ENCODE measurements around the gene ACTN2. TPM values are rescaled to one million over a fixed set of nuclear protein-coding genes. Genes with fewer than 3 reads are reported as not detected.

The ACTN2 gene
- total and polyA plus RNA-seq, 2 experiments from 2014 or later: 303 to 814 TPM

DNA sequence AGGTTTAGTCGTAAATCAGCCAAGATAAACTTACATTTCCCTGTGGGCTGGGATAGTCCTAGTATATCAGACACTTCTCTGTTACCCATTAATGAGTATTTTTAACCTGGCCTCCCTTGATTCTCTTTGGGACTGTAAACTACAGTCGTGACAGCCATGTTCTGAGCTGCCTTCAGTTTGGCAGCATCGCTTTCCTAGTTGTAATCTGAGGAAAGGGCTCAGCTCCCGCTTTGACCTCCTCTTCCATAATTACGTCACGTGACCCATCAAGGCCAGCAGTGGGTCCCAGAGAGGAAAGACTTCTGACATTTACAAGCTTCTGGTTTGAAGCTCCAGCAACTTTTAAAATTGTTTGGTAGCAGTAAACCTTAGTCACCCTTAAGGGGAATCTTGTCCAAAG is 74.2 kb downstream of the ACTN2 start:
- Histone ChIP-seq H3K9me3 (ENCODE audit: low read depth) (no peaks in the 10 kb centered on the region), H3K4me1 (ENCODE audit: low read depth) (no peaks in the 10 kb centered on the region), H3K27ac (peak overlapping the region; percentile 34), H3K4me3 (no peak overlapping the region), H3K36me3 (peaks cover 74% of the 10 kb centered on the region), H3K27me3 (no peaks in the 10 kb centered on the region)
- TF ChIP-seq, protein P1, sequence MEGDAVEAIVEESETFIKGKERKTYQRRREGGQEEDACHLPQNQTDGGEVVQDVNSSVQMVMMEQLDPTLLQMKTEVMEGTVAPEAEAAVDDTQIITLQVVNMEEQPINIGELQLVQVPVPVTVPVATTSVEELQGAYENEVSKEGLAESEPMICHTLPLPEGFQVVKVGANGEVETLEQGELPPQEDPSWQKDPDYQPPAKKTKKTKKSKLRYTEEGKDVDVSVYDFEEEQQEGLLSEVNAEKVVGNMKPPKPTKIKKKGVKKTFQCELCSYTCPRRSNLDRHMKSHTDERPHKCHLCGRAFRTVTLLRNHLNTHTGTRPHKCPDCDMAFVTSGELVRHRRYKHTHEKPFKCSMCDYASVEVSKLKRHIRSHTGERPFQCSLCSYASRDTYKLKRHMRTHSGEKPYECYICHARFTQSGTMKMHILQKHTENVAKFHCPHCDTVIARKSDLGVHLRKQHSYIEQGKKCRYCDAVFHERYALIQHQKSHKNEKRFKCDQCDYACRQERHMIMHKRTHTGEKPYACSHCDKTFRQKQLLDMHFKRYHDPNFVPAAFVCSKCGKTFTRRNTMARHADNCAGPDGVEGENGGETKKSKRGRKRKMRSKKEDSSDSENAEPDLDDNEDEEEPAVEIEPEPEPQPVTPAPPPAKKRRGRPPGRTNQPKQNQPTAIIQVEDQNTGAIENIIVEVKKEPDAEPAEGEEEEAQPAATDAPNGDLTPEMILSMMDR (IDR thresholded peaks at IDR 0.05; ENCODE audit: low read depth, low read length): no peak
- DNase-seq (ENCODE audit: low read depth in 1 of 2, low spot score in 1 of 2): no peak

- Histone ChIP-seq H3K27me3 (no peaks in the 10 kb centered on the region), H3K4me1 (ENCODE audit: low read depth) (no peaks in the 10 kb centered on the region), H3K4me3 (no peak overlapping the region), H3K9me3 (ENCODE audit: low read depth) (no peaks in the 10 kb centered on the region), H3K27ac (peak overlapping the region; percentile 34), H3K36me3 (peaks cover 74% of the 10 kb centered on the region)
- TF ChIP-seq, protein P1 (IDR thresholded peaks at IDR 0.05; ENCODE audit: low read depth, low read length): no peak
- DNase-seq (ENCODE audit: low read depth in 1 of 2, low spot score in 1 of 2): no peak
Measured at GRCh38 chr1:236760986-236761385, 74.7 kb downstream of the ACTN2 start.

- Histone ChIP-seq H3K4me1 (ENCODE audit: low read depth) (no peaks in the 10 kb centered on the region), H3K4me3 (no peak overlapping the region), H3K36me3 (peaks cover 76% of the 10 kb centered on the region), H3K27ac (peak overlapping the region; percentile 34), H3K27me3 (no peaks in the 10 kb centered on the region), H3K9me3 (ENCODE audit: low read depth) (no peaks in the 10 kb centered on the region)
- no peak for DNase-seq (ENCODE audit: low read depth in 1 of 2, low spot score in 1 of 2)
- TF ChIP-seq, protein P1 (IDR thresholded peaks at IDR 0.05; ENCODE audit: low read depth, low read length): no peak
Measured at GRCh38 chr1:236761397-236762132, 75.3 kb downstream of the ACTN2 start.

GRCh38 chr1:236762410-236762809 is 76.1 kb downstream of the ACTN2 start:
- Histone ChIP-seq H3K27me3 (no peaks in the 10 kb centered on the region), H3K4me3 (no peak overlapping the region), H3K27ac (peak overlapping the region; percentile 20), H3K4me1 (ENCODE audit: low read depth) (no peaks in the 10 kb centered on the region), H3K9me3 (ENCODE audit: low read depth) (no peaks in the 10 kb centered on the region), H3K36me3 (peaks cover 76% of the 10 kb centered on the region)
- TF ChIP-seq, protein P1 (IDR thresholded peaks at IDR 0.05; ENCODE audit: low read depth, low read length): no peak
- no peak for DNase-seq (ENCODE audit: low read depth in 1 of 2, low spot score in 1 of 2)

DNA sequence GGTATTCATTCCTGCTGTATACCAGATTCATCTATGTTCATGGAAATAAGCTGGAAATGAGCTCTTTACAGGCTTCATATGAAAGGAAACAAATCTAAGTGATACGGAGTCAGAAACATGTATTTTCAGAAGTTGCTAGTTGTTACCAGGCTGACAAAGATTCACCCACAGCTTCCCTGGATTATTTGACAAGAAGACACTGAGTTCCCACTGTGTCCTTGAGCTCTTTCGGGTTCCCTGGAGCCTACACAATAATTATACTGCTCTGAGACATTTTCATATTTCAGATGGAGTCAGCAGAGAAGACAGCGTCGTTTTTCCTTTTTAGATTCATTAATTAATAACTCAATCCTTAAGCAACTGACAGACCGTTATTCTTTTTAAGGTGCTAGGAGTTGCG is 79.5 kb downstream of the ACTN2 start:
- Histone ChIP-seq H3K36me3 (peaks cover 45% of the 10 kb centered on the region), H3K4me3 (no peak overlapping the region), H3K4me1 (ENCODE audit: low read depth) (peaks cover 10% of the 10 kb centered on the region), H3K27me3 (no peaks in the 10 kb centered on the region), H3K27ac (peak overlapping the region; percentile 51), H3K9me3 (ENCODE audit: low read depth) (no peaks in the 10 kb centered on the region)
- no peak for DNase-seq (ENCODE audit: low read depth in 1 of 2, low spot score in 1 of 2)
- TF ChIP-seq, protein P1 (IDR thresholded peaks at IDR 0.05; ENCODE audit: low read depth, low read length): no peak
